SKM-1 (cell line): ENCODE measurements around the gene COL11A1.
"Not testable (repeated sequence)": the region's sequence is repeated elsewhere in the genome, so short reads cannot be mapped to it uniquely, and the experiment has no call there.

Experiments used
- DNase-seq: peaks from one replicate; lab custom pipeline; 2025; ENCODE audit not compliant: unreplicated experiment; lab: John Stamatoyannopoulos, UW

Gene COL11A1

DNA sequence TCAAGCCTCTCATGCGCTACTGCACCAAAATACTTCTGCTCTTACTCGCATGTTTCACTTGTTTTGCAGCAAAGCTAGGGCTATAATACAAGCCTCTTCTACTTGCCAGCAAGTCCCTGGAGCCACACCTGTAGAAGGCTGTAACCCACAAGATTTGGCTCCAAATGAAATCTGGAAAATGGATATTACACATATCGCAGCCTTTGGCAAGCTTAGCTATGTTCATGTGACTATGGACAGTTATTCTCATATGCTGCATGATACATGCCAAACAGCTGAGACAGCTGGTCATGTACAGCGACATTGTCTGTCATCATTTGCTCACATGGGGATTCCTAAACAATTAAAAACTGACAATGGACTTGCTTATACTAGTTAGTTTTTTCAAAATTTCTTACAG is 270.3 kb downstream of the COL11A1 start:
- no peak for DNase-seq

DNA sequence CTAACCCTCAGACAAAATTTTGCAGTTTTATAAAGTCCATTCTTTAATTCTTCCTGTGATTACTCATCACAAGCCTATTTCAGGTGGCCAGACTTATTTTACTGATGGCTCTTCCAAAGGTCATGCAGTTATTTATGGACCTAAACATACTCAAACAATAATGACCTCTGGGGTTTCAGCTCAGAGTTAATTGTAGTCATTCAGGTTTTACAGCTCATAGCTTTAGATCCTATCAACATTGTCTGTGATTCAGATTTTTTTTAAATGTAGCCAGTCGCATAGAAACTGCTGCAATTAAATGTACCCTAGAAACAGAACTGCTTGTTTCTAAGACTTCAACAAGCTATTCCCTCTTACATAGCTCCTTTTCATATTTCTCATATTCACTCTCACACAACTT is 270.8 kb downstream of the COL11A1 start:
- DNase-seq = no peak

DNA sequence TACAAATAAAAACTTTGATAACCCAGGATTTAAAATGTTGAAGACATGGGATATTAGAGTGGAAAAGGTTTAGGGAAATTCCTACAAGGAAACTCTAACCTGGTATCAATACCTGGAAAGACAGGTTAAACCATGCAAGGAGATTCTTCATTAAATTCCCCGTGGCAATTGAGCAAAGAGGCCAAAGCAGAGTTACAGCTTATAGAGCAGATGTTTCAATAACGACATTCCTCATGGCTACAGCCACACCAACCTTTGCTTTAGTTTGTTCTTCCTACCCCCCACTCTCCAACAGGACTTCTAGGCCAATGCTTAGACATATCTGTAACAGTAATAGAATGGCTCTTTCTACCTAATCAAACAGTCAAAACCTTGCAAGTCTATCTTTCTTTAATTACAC is 271.3 kb downstream of the COL11A1 start:
- DNase-seq = no peak

DNA sequence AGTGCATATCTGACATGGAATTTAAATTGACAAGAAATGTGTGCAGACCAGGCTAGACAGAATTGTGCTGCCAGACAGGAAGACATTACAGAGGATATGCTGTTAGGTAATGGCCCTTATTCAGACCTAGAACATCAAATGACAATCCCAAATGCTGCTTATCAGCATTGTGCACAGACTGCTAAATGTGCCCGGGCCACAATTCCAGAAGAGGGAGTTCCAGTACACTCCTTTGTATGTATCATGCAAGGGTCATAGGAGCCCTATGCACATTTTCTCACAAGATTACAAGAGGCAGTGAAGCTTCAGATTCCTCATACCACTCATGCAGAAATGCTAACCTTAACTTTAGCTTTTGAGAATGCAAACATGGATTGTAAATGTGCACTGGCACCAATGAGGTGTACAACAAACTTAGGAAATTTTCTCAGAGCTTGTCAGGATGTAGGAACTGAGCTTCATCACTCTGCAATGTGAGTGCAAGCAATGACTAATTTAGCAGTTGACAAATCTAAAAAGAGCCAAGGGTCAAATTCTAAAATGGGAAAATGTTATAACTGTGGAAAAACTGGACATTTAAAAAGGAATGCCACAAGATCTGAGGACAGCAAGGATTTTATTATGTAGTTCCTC is 273.5 kb downstream of the COL11A1 start:
- no peak for DNase-seq

DNA sequence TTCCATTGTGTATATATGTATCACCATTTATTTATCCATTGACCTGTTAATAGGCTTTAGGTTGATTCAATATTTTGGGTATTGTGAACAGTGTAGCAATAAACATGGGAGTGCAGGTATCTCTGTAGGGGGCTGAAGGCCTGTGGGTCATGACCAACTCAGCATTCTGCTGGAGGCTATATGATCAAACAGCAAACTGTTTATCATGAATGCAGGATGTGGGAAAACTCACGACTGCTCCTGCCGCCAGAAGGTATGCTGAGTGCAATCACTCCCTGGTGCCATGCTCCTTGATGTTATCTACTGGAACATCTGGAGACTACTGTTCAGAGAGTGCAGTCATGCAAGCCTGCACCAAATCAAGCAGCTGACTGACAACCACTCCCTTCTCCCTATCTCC is 275.2 kb downstream of the COL11A1 start:
- DNase-seq = no peak

DNA sequence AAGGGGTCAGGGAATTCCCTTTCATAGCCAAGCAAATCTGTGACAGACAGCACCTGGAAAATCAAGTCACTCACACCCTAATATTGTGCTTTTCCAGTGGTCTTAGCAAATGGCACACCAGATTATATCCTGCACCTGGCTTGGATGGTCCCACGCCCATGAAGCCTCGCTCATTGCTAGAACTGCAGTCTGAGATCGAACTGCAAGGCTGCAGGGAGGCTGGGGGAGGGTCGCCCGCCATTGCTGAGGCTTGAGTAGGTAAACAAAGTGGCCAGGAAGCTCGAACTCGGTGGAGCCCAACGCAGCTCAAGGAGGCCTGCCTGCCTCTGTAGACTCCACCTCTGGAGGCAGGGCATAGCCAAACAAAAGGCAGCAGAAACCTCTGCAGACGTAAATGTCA is 281.6 kb downstream of the COL11A1 start:
- DNase-seq = not testable (repeated sequence)
